ENCODE data around the gene DZIP3. TPM values are rescaled to one million over a fixed set of nuclear protein-coding genes. Genes with fewer than 3 reads are reported as not detected.

The DZIP3 gene
- total and polyA plus RNA-seq, 2 of the 8 experiments (the other 6 are each of a cell fraction or from before 2014, with no cell fraction given) = 10.4 to 24.3 TPM

DNA sequence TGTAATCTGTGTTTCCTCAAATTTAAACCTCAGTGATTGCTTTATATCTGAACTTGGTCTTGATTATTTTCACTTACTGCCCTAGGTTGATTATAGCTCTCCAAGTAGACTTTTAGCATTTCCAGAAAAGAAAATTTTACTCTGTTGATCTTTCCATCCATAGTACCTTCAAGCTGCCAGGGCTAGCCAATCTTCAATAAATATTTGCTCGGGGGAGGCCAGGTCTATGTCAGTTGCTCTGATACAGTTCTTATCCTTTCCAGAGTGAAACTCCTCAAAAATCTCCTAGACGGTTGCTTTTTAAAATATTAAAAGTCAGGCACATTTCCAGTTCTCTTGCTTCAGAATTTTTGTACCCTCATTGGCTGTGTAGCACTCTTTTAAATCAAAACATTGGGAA, 128.9 kb downstream of the DZIP3 start (continued):
- TF ChIP-seq JUND (IDR thresholded peaks at IDR 0.05; ENCODE audit: low read length) (no peak), CTBP2 (IDR thresholded peaks at IDR 0.05; ENCODE audit: borderline replicate concordance, insufficient read depth, insufficient read length, low read length) (no peak)

Measured in H1 (cell line).